H1 (cell line): ENCODE measurements around the gene CMIP. TPM values are rescaled to one million over a fixed set of nuclear protein-coding genes. Genes with fewer than 3 reads are reported as not detected.

Experiments
- CTCF ChIA-PET: fragments of 300-600 bp; sonication (Branson Sonifier 250); formaldehyde crosslinking; loops from one replicate; lab custom pipeline; 2021; ENCODE audit not compliant: partially characterized antibody; lab: Charles Lee
- POLR2A ChIA-PET: fragments of 300-600 bp; sonication (Branson Sonifier 250); formaldehyde crosslinking; loops from one replicate; lab custom pipeline; 2021; ENCODE audit warnings: inconsistent platforms; ENCODE audit not compliant: partially characterized antibody; lab: Charles Lee
- DNase-seq, 2 experiments: peaks; one replicate each; pipeline versions ENCODE4 v3.0.0 to v3.0.0-alpha.2; 2010 to 2022; ENCODE audit warnings: low spot score in 2 of 2, low read depth in 1 of 2, mixed read lengths in 1 of 2
- FAIRE-seq: peaks from 2 replicates; lab custom pipeline; 2011; peaks lifted over from hg19 to GRCh38; lab: Jason Lieb, UNC
- H2AFZ ChIP-seq: 2 replicates; pipeline ENCODE4 v1.8.1; 2012; ENCODE audit warnings: low read length, inconsistent platforms
- H2AK5ac ChIP-seq: 2 replicates; pipeline ENCODE4 v1.6.1; 2013; ENCODE audit warnings: low read depth, low read length
- H2BK120ac ChIP-seq: replicated peaks from 2 replicates; pipeline ENCODE3; 2013; ENCODE audit warnings: low read depth, low read length, inconsistent platforms
- H2BK12ac ChIP-seq: 2 replicates; pipeline ENCODE4 v1.6.1; 2013; ENCODE audit warnings: low read depth, low read length
- H2BK15ac ChIP-seq: 2 replicates; pipeline ENCODE4 v1.6.1; 2013; ENCODE audit warnings: low read length
- H2BK20ac ChIP-seq: 2 replicates; pipeline ENCODE4 v1.6.1; 2013; ENCODE audit warnings: low read length
- H2BK5ac ChIP-seq: 2 replicates; pipeline ENCODE4 v1.6.1; 2013; ENCODE audit warnings: low read depth, low read length
- H3K14ac ChIP-seq: 2 replicates; pipeline ENCODE4 v1.6.1; 2013; ENCODE audit warnings: inconsistent platforms; ENCODE audit not compliant: insufficient read length
- H3K18ac ChIP-seq: 2 replicates; pipeline ENCODE4 v1.6.1; 2013; ENCODE audit warnings: low read length; ENCODE audit errors: extremely low read depth
- H3K23ac ChIP-seq: 2 replicates; pipeline ENCODE4 v1.6.1; 2013; ENCODE audit warnings: inconsistent platforms; ENCODE audit not compliant: insufficient read length
- H3K23me2 ChIP-seq: 2 replicates; pipeline ENCODE4 v1.6.1; 2013; ENCODE audit warnings: low read depth, low read length
- H3K27ac ChIP-seq: 2 replicates; pipeline ENCODE4 v1.6.1; 2011; ENCODE audit warnings: low read depth, low read length, inconsistent platforms
- H3K27me3 ChIP-seq, 4 experiments: replicated peaks in 1 of 4; 1 replicate in 1 of 4; 2 replicates in 3 of 4; pipeline versions ENCODE4 v1.6.1 to v1.8.1; 2011 to 2013; ENCODE audit warnings: low read length in 3 of 4, mild to moderate bottlenecking in 3 of 4, inconsistent platforms in 2 of 4, mixed read lengths in 2 of 4, moderate library complexity in 1 of 4; ENCODE audit not compliant: control insufficient read depth in 3 of 4, insufficient read depth in 3 of 4; ENCODE audit errors: extremely low read depth in 1 of 4
- H3K36me3 ChIP-seq, 4 experiments: 2 replicates each; pipeline versions ENCODE4 v1.6.1 to v1.8.1; 2011 to 2013; ENCODE audit warnings: mild to moderate bottlenecking in 4 of 4, low read length in 3 of 4, moderate library complexity in 2 of 4, control low read depth in 1 of 4, inconsistent platforms in 1 of 4; ENCODE audit not compliant: insufficient read depth in 4 of 4, control insufficient read depth in 2 of 4
- H3K4ac ChIP-seq: replicated peaks from 2 replicates; pipeline ENCODE3; 2013; ENCODE audit warnings: low read length, low read depth, mixed read lengths, inconsistent platforms; ENCODE audit not compliant: insufficient read length
- H3K4me1 ChIP-seq, 4 experiments: replicated peaks in 1 of 4; 1 replicate in 1 of 4; 2 replicates in 3 of 4; pipeline versions ENCODE4 v1.6.1 to v1.8.1; 2011 to 2013; ENCODE audit warnings: low read length in 3 of 4, inconsistent platforms in 2 of 4, mixed read lengths in 1 of 4; ENCODE audit not compliant: insufficient read depth in 4 of 4, control insufficient read depth in 3 of 4
- H3K4me2 ChIP-seq, 2 experiments: 2 replicates each; pipeline versions ENCODE4 v1.6.1 to v1.8.1; 2011 to 2013; ENCODE audit warnings: low read depth in 2 of 2, low read length in 2 of 2, control low read depth in 1 of 2, inconsistent platforms in 1 of 2, mild to moderate bottlenecking in 1 of 2; ENCODE audit not compliant: insufficient read depth in 1 of 2
- H3K4me3 ChIP-seq, 4 experiments: fragments of 200-600, 300-600 bp in 1 of 4; sonication (generic), shearing (Covaris generic), sonication (Bioruptor Twin) in 1 of 4; 2 replicates each; pipeline versions ENCODE4 v1.5.1 to v1.8.1; 2011 to 2016; ENCODE audit warnings: low read length in 4 of 4, low read depth in 3 of 4, control low read depth in 2 of 4, inconsistent platforms in 2 of 4, mild to moderate bottlenecking in 2 of 4, mixed read lengths in 1 of 4, moderate library complexity in 1 of 4; ENCODE audit not compliant: insufficient read depth in 2 of 4; ENCODE audit errors: extremely low read depth in 1 of 4
- H3K56ac ChIP-seq: replicated peaks from 2 replicates; pipeline ENCODE3; 2013; ENCODE audit warnings: low read depth, mild to moderate bottlenecking, mixed read lengths, low read length, inconsistent platforms; ENCODE audit not compliant: insufficient read length
- H3K79me1 ChIP-seq: 2 replicates; pipeline ENCODE4 v1.6.1; 2013; ENCODE audit warnings: low read depth, low read length, control low read depth
- H3K79me2 ChIP-seq, 2 experiments: 2 replicates each; pipeline versions ENCODE4 v1.6.1 to v1.8.1; 2012 to 2013; ENCODE audit warnings: low read length in 2 of 2, mild to moderate bottlenecking in 2 of 2, inconsistent platforms in 1 of 2; ENCODE audit not compliant: insufficient read depth in 2 of 2, control insufficient read depth in 1 of 2
- H3K9ac ChIP-seq, 4 experiments: replicated peaks in 1 of 4; 1 replicate in 1 of 4; 2 replicates in 3 of 4; pipeline versions ENCODE4 v1.6.1 to v1.8.1; 2011 to 2013; ENCODE audit warnings: low read depth in 3 of 4, low read length in 3 of 4, control low read depth in 2 of 4, mild to moderate bottlenecking in 2 of 4, moderate library complexity in 2 of 4, inconsistent platforms in 1 of 4; ENCODE audit errors: extremely low read depth in 1 of 4
- H3K9me3 ChIP-seq, 2 experiments: 2 replicates each; pipeline versions ENCODE4 v1.6.1 to v1.8.1; 2012 to 2013; ENCODE audit warnings: mild to moderate bottlenecking in 2 of 2, moderate library complexity in 2 of 2, control low read depth in 1 of 2, inconsistent platforms in 1 of 2, low read depth in 1 of 2, low read length in 1 of 2, mixed read lengths in 1 of 2; ENCODE audit not compliant: insufficient read depth in 2 of 2
- H4K20me1 ChIP-seq, 2 experiments: replicated peaks in 1 of 2; 2 replicates each; pipeline versions ENCODE3 to v1.8.1; 2011 to 2013; ENCODE audit warnings: inconsistent platforms in 2 of 2, low read length in 2 of 2, mild to moderate bottlenecking in 1 of 2; ENCODE audit not compliant: insufficient read depth in 2 of 2, control insufficient read depth in 1 of 2
- H4K5ac ChIP-seq: 2 replicates; pipeline ENCODE4 v1.6.1; 2013; ENCODE audit warnings: low read length, low read depth, mixed read lengths, inconsistent platforms; ENCODE audit not compliant: insufficient read length
- H4K8ac ChIP-seq: 2 replicates; pipeline ENCODE4 v1.8.0; 2013; ENCODE audit warnings: mild to moderate bottlenecking, moderate library complexity, low read length, inconsistent platforms; ENCODE audit not compliant: insufficient read depth; ENCODE audit errors: extremely low read depth
- H4K91ac ChIP-seq: replicated peaks from 2 replicates; pipeline ENCODE3; 2013; ENCODE audit warnings: low read length, mixed read lengths, inconsistent platforms; ENCODE audit not compliant: insufficient read length
- FOSL1 ChIP-seq: IDR thresholded peaks from 2 replicates; pipeline ENCODE4 v1.6.1; 2011; ENCODE audit warnings: mild to moderate bottlenecking, low read depth, low read length, moderate library complexity; ENCODE audit not compliant: insufficient read depth
- HDAC2 ChIP-seq, 2 experiments: fragments of 300-600 bp in 1 of 2; sonication (generic) in 1 of 2; IDR thresholded peaks; 2 replicates each; pipeline ENCODE4 v1.6.1; 2011 to 2012; ENCODE audit warnings: low read depth in 2 of 2, low read length in 2 of 2, mild to moderate bottlenecking in 2 of 2, moderate library complexity in 2 of 2, borderline replicate concordance in 1 of 2, inconsistent platforms in 1 of 2
- KDM5A ChIP-seq: fragments of 200-600 bp; IDR thresholded peaks from 2 replicates; pipeline ENCODE4 v1.7.1; 2012; ENCODE audit warnings: mild to moderate bottlenecking, low read length, inconsistent platforms, mixed read lengths
- RBBP5 ChIP-seq: IDR thresholded peaks from 2 replicates; pipeline ENCODE4 v1.7.1; 2012; ENCODE audit warnings: low read depth, mild to moderate bottlenecking, inconsistent platforms, low read length, moderate library complexity, borderline replicate concordance
- SIN3A ChIP-seq, 2 experiments: IDR thresholded peaks in 1 of 2; conservative IDR thresholded peaks in 1 of 2; 2 replicates each; pipeline ENCODE4 v1.6.1; 2011 to 2012; ENCODE audit warnings: low read length in 2 of 2, improper control_type of control experiment in 1 of 2, low read depth in 1 of 2, mild to moderate bottlenecking in 1 of 2
- SP2 ChIP-seq: IDR thresholded peaks from 2 replicates; pipeline ENCODE4 v1.6.1; 2012; ENCODE audit warnings: mild to moderate bottlenecking, low read length, inconsistent platforms
- TAF1 ChIP-seq: IDR thresholded peaks from 2 replicates; pipeline ENCODE4 v1.6.1; 2011; ENCODE audit warnings: mild to moderate bottlenecking, low read depth, low read length
- ZNF274 ChIP-seq: IDR thresholded peaks from 2 replicates; pipeline ENCODE4 v1.7.0; 2012; ENCODE audit warnings: low read length, borderline replicate concordance; ENCODE audit errors: extremely low read depth
- WGBS, 2 experiments: shearing (Covaris generic) in 1 of 2; methylation state at CpG; one replicate each; pipeline versions ENCODE4 v1.1.6 to v1.1.7; 2013 to 2015; ENCODE audit warnings: low lambda C conversion rate in 2 of 2, mixed read lengths in 2 of 2, inconsistent platforms in 1 of 2, low coverage in 1 of 2, missing lambda C conversion rate in 1 of 2; ENCODE audit not compliant: insufficient replicate concordance in 2 of 2, insufficient coverage in 1 of 2, insufficient read length in 1 of 2; ENCODE audit errors: extremely low coverage in 1 of 2, missing lambda C conversion rate in 1 of 2; 5-methylcytosine and 5-hydroxymethylcytosine counted together
- polyA plus RNA-seq, 7 experiments: library from polyadenylated mRNA; depleted of rRNA in 3 of 7; stranded (reverse) in 5 of 7; unstranded in 2 of 7; fragments of >200 nt in 5 of 7; fragments of 200-250 nt in 2 of 7; gene quantifications; 1 replicate in 5 of 7; 2 replicates in 1 of 7; 4 replicates in 1 of 7; pipeline versions ENCODE4 v1.2.1 to v1.2.3, GENCODE V29; 2011 to 2013; ENCODE audit warnings: missing spikeins in 2 of 7, mixed read lengths in 2 of 7
- total RNA-seq: library from RNA; stranded (reverse); fragmentation: NEBNext Ultra II Directional; extraction: Animal tissue kit (Norgen Biotek cat#: 25700); gene quantifications from 2 replicates; pipeline ENCODE4 v1.2.1, GENCODE V29; 2021

Gene CMIP
- total and polyA plus RNA-seq, 2 of the 8 experiments (the other 6 are each of a cell fraction or from before 2014, with no cell fraction given) = 7.9 to 53.2 TPM

DNA sequence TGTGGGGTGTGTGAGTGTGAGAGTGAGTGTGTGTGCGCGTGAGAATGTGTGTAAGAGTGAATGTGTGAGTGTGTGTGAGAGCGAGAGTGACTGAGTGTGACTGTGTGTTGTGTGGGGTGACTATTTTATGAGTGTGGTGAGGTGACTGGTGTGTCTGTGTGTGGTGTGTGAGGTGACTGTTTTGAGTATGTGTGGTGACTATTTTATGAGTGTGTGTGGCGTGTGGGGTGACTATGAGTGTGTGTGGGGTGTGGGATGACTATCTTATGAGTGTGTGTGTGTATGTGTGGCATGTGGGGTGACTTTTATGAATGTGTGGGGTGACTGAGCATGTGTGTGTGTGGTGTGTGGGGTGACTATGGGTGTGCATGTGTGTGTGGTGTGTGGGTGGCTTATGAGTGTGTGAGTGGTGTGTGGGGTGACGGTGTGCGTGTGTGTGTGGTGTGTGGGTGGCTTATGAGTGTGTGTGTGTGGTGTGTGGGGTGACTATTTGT lies 181.6 kb downstream of the CMIP start:
- CTCF ChIA-PET = interaction anchor here (5.9 to 11.1 kb wide), 2 partner anchors 71 to 87 kb away, joined by 31 to 134 read pairs; no protein-coding TSS in a partner anchor
- no peak overlapping the region for H4K8ac ChIP-seq
- no peak overlapping the region for H3K4me3 ChIP-seq
- no peak overlapping the region for H4K91ac ChIP-seq
- peak overlapping the region; percentile 66; the same call in 1 of the 2 replicates for H2BK5ac ChIP-seq
- H2BK20ac ChIP-seq = no peak overlapping the region
- TF ChIP-seq TAF1 (no peak), KDM5A (no peak), SIN3A (conservative IDR thresholded peaks at IDR 0.05 in 1 of 2, IDR thresholded peaks at IDR 0.05 in 1 of 2; ENCODE audit: low read depth in 1 of 2, low read length in 2 of 2) (no peak), SP2 (no peak), FOSL1 (no peak), ZNF274 (no peak), HDAC2 (IDR thresholded peaks at IDR 0.05; ENCODE audit: borderline replicate concordance in 1 of 2, low read depth in 2 of 2, low read length in 2 of 2) (no peak), RBBP5 (no peak)
- H2AK5ac ChIP-seq = peak overlapping the region; percentile 60; the same call in 1 of the 2 replicates
- FAIRE-seq = no peak
- 0 out of 2 replicates have a peak overlapping the region, but pooled peaks have one; percentile 20 for H3K27ac ChIP-seq
- H3K56ac ChIP-seq = peak overlapping the region; percentile 73
- H3K14ac ChIP-seq = no peak overlapping the region
- H3K23me2 ChIP-seq = peaks cover 11% of the 10 kb centered on the region; the same call in 1 of the 2 replicates
- POLR2A ChIA-PET = interaction anchor here (1.2 to 1.4 kb wide), 2 partner anchors 33 to 117 kb away, joined by 3 read pairs; no protein-coding TSS in a partner anchor
- H3K36me3 ChIP-seq = no peaks in the 10 kb centered on the region
- H3K9me3 ChIP-seq = no peaks in the 10 kb centered on the region
- peak overlapping the region; percentile 88; the same call in 1 of the 2 replicates for H2BK15ac ChIP-seq
- H3K23ac ChIP-seq = no peak overlapping the region
- peaks cover 11% of the 10 kb centered on the region; the same call in 1 of the 2 replicates for H3K79me1 ChIP-seq
- peaks cover 0 to 11% of the 10 kb centered on the region in 2 experiments; a peak in 2 of 4 replicates for H3K79me2 ChIP-seq
- H4K5ac ChIP-seq = no peak overlapping the region
- 0 out of 2 replicates have a peak overlapping the region, but pooled peaks have one; percentile 19 for H2BK12ac ChIP-seq
- H2AFZ ChIP-seq = no peak overlapping the region
- H3K4me1 ChIP-seq = peaks cover 0 to 13% (median 3%) of the 10 kb centered on the region in 4 experiments; a peak in 6 of 7 replicates
- DNase-seq = no peak
- no peak overlapping the region for H3K18ac ChIP-seq
- H3K27me3 ChIP-seq = no peaks in the 10 kb centered on the region
- WGBS, 2 experiments = 90 to 100% methylated on average over 3 to 6 of the region's 6 CpGs
- no peak overlapping the region for H3K9ac ChIP-seq
- peaks cover 4 to 12% of the 10 kb centered on the region in 2 experiments for H4K20me1 ChIP-seq
- H3K4ac ChIP-seq = no peak overlapping the region
- H2BK120ac ChIP-seq = no peak overlapping the region
- H3K4me2 ChIP-seq = no peak overlapping the region
